Upper lobe of left lung (tissue), 4 donors: ENCODE results near the gene USP13.

ENCODE experiments used
- EP300 ChIP-seq, 4 donors: sonication (generic); formaldehyde crosslinking; IDR thresholded peaks; one replicate each; pipeline ENCODE4 v1.5.1; 2017; ENCODE audit warnings: antibody characterized with exemption in 4 of 4, control low read depth in 2 of 4
- POLR2A ChIP-seq, 4 donors: fragments of 450-650 bp; IDR thresholded peaks; one replicate each; pipeline ENCODE4 v1.5.1; 2016 to 2017; ENCODE audit warnings: antibody characterized with exemption in 4 of 4, mild to moderate bottlenecking in 2 of 4
- POLR2AphosphoS5 ChIP-seq, 2 donors: sonication (generic); formaldehyde crosslinking; IDR thresholded peaks; one replicate each; pipeline ENCODE4 v1.5.1; 2017; ENCODE audit warnings: antibody characterized with exemption in 2 of 2
- TF ChIP-seq, protein P1 (sequence below), 6 experiments: fragments of 450-650 bp in 4 of 6; fragments of 200-600 bp in 2 of 6; sonication (generic) in 2 of 6; IDR thresholded peaks; one replicate each; pipeline ENCODE4 v1.5.1; 2016 to 2019; ENCODE audit warnings: antibody characterized with exemption in 6 of 6

DNA sequence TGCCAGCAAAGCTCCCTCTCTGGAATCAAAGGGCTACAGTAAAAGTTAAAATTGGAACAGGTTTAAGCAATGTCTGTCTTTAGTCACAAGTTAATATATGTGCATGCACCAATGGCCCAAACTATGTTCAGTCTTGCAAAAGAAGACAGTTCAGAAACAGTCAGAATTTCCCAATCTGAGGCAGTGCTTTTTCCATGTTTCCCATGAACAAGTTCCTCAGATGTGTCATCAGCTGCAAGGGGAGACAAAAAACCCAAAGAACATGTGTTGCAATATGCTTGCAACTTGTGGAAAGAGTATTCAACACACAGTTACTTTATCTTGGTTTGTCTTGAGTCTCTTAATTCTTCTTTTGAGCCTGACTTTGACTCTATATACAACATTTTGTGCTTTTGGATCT, 148.4 kb downstream of the USP13 start:
- TF ChIP-seq POLR2A (IDR thresholded peaks at IDR 0.05) = no peak
- TF ChIP-seq EP300 (IDR thresholded peaks at IDR 0.05) = peak in 1 of 4 donors; percentile 17
- TF ChIP-seq, protein P1, sequence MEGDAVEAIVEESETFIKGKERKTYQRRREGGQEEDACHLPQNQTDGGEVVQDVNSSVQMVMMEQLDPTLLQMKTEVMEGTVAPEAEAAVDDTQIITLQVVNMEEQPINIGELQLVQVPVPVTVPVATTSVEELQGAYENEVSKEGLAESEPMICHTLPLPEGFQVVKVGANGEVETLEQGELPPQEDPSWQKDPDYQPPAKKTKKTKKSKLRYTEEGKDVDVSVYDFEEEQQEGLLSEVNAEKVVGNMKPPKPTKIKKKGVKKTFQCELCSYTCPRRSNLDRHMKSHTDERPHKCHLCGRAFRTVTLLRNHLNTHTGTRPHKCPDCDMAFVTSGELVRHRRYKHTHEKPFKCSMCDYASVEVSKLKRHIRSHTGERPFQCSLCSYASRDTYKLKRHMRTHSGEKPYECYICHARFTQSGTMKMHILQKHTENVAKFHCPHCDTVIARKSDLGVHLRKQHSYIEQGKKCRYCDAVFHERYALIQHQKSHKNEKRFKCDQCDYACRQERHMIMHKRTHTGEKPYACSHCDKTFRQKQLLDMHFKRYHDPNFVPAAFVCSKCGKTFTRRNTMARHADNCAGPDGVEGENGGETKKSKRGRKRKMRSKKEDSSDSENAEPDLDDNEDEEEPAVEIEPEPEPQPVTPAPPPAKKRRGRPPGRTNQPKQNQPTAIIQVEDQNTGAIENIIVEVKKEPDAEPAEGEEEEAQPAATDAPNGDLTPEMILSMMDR (IDR thresholded peaks at IDR 0.05) = no peak
- peak in 1 of 2 donors; percentile 14 for TF ChIP-seq POLR2AphosphoS5 (IDR thresholded peaks at IDR 0.05)
